ENCODE measurements around the gene PRR14. TPM values are rescaled to one million over a fixed set of nuclear protein-coding genes. Genes with fewer than 3 reads are reported as not detected.

Gene PRR14
- total and polyA plus RNA-seq, 2 experiments from 2014 or later = 5.6 to 18.0 TPM

DNA sequence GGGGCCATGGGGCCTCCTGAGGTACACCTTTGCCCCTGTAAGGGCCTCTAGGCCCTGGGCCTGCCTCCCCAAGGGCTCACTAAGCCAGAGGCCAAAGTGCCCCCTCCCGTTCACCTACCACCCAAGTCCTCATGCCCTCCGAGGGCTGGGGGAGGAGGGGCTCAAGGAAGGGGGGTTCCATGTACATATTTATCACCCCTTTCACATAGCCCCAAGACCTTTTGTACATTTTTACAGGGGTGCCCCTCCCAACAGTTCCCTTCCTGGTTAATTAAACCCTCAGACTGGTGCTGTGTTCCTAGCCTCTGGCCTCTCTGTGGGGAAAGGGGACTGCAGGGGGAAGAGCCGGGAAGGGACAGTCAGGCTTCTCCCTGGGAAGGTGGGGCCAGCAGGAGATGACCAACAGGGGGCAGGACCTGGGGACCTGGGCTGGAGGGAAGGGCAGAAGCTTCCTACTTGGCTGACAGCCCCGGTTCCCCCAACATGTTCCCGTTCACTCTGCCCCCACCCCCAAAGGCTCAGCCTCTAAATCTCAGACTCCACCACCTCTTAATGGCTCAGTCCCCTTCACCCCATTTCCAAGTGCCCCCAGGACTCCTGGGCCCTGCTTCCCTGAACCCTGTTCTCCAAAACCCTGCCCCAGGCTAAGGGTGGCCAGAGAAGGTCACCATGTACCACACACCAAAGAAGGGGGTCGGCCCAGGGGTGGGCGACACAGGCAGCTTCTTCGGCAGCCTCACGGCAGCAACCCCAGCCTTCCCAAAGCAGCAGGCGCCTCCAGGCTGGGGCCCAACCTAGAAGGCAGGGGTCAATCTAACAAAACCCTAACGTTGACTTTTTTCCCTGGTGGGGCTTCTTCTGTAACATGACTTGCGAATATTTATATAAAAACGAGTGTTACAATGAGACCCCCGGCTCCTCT is 19.4 kb downstream of the PRR14 start:
- Histone ChIP-seq H3K4me1 (ENCODE audit: insufficient read depth) (no peaks in the 10 kb centered on the region), H2AFZ (no peak overlapping the region), H3K36me3 (ENCODE audit: low read depth) (peaks cover 6% of the 10 kb centered on the region; the same call in 1 of the 2 replicates), H3K4me3 (no peak overlapping the region), H3K79me2 (ENCODE audit: insufficient read depth) (peaks cover 19% of the 10 kb centered on the region), H3K9me2 (ENCODE audit: insufficient read depth) (no peaks in the 10 kb centered on the region), H3F3A (ENCODE audit: insufficient read depth) (peaks cover 7% of the 10 kb centered on the region; the same call in 1 of the 2 replicates), H3K4me2 (ENCODE audit: unreplicated experiment) (no peak overlapping the region), H3K9ac (no peak overlapping the region), H3K27me3 (replicated peaks; ENCODE audit: insufficient read depth) (no peaks in the 10 kb centered on the region), H3K27ac (no peak overlapping the region), H3K9me3 (ENCODE audit: low read depth) (no peaks in the 10 kb centered on the region), H4K20me1 (ENCODE audit: insufficient read depth) (no peaks in the 10 kb centered on the region)
- DNase-seq = no peak
- TF ChIP-seq EZH2phosphoT487 (IDR thresholded peaks at IDR 0.05; ENCODE audit: insufficient read depth, low read depth) (no peak), EZH2 (IDR thresholded peaks at IDR 0.05; ENCODE audit: insufficient read depth, poor library complexity, severe bottlenecking) (no peak)
- WGBS, 2 experiments (ENCODE audit: low coverage in 1 of 2, low lambda C conversion rate in 2 of 2, missing lambda C conversion rate in 2 of 2) = 75 to 77% methylated on average over 13 to 14 of the region's 14 CpGs
- in situ Hi-C loops (cut with MboI) = no loop called here

DNA sequence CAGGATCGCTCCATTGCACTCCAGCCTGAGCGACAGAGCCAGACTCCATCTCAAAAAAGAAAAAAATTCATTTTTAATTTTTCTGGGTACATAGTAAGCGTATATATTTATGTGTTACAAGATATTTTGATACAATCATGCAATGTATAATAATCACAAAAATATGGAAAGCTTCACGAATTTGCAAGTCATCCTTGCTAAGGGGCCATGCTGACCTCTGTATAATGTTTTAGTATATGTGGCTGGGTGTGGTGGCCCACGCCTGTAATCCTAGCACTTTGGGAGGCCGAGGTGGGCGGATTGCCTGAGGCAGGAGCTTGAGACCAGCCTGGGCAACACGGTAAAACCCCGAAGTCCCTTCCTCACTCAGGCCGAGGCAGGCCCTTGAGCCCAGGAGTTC is 24.4 kb downstream of the PRR14 start:
- DNase-seq = no peak
- 83 to 89% methylated on average over 10 of the region's 10 CpGs for WGBS, 2 experiments (ENCODE audit: low coverage in 1 of 2, low lambda C conversion rate in 2 of 2, missing lambda C conversion rate in 2 of 2)
- in situ Hi-C loops (cut with MboI) = no loop called here
- Histone ChIP-seq H3K4me3 (no peak overlapping the region), H2AFZ (no peak overlapping the region), H3F3A (ENCODE audit: insufficient read depth) (peaks cover 7% of the 10 kb centered on the region; the same call in 1 of the 2 replicates), H3K27ac (no peak overlapping the region), H4K20me1 (ENCODE audit: insufficient read depth) (no peaks in the 10 kb centered on the region), H3K4me1 (ENCODE audit: insufficient read depth) (no peaks in the 10 kb centered on the region), H3K36me3 (ENCODE audit: low read depth) (no peaks in the 10 kb centered on the region; the same call in 1 of the 2 replicates), H3K27me3 (replicated peaks; ENCODE audit: insufficient read depth) (no peaks in the 10 kb centered on the region), H3K9me3 (ENCODE audit: low read depth) (no peaks in the 10 kb centered on the region), H3K9ac (no peak overlapping the region), H3K79me2 (ENCODE audit: insufficient read depth) (no peaks in the 10 kb centered on the region), H3K4me2 (ENCODE audit: unreplicated experiment) (no peak overlapping the region), H3K9me2 (ENCODE audit: insufficient read depth) (no peaks in the 10 kb centered on the region)
- no peak for TF ChIP-seq EZH2 (IDR thresholded peaks at IDR 0.05; ENCODE audit: insufficient read depth, poor library complexity, severe bottlenecking)

DNA sequence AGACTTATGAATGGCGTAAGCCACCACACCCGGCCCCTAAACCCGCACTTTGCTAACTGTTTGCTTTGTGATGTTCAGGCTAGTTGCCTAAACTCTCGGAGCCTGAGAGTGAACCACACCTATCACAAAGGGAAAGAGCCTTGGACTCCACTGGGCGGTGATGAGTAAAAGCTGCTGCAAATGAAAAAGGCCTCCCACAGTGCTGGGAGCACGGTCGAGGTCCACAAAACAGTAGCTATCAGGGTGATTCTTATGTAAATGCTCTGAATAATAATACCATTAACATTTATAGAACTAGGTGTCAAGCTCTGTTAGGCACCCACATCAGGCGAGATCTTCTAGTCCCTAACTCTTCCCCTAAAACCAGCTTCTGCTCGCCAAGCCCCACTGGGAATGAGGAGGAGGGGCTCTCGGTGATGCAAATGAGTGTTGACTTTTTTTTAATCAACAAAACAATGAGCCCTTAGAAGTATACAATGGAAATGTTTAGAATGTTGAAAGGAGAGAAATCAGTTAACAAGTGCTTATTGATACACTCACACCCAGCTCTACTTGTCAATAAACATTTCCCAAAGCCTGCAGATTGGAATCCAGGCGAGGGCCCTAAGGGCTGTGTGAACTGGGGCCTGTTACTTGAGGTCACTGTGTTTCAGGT is 27.3 kb downstream of the PRR14 start:
- Histone ChIP-seq H3K27me3 (replicated peaks; ENCODE audit: insufficient read depth) (no peaks in the 10 kb centered on the region), H2AFZ (no peak overlapping the region), H3F3A (ENCODE audit: insufficient read depth) (no peaks in the 10 kb centered on the region), H3K4me1 (ENCODE audit: insufficient read depth) (no peaks in the 10 kb centered on the region), H3K79me2 (ENCODE audit: insufficient read depth) (no peaks in the 10 kb centered on the region), H4K20me1 (ENCODE audit: insufficient read depth) (no peaks in the 10 kb centered on the region), H3K9me3 (ENCODE audit: low read depth) (no peaks in the 10 kb centered on the region), H3K4me2 (ENCODE audit: unreplicated experiment) (no peak overlapping the region), H3K27ac (no peak overlapping the region), H3K36me3 (ENCODE audit: low read depth) (no peaks in the 10 kb centered on the region), H3K9ac (no peak overlapping the region), H3K4me3 (no peak overlapping the region), H3K9me2 (ENCODE audit: insufficient read depth) (no peaks in the 10 kb centered on the region)
- in situ Hi-C loops (cut with MboI) = no loop called here
- TF ChIP-seq EZH2 (IDR thresholded peaks at IDR 0.05; ENCODE audit: insufficient read depth, poor library complexity, severe bottlenecking) (no peak), EZH2phosphoT487 (IDR thresholded peaks at IDR 0.05; ENCODE audit: insufficient read depth, low read depth) (no peak)
- 61 to 62% methylated on average over 11 of the region's 11 CpGs for WGBS, 2 experiments (ENCODE audit: low coverage in 1 of 2, low lambda C conversion rate in 2 of 2, missing lambda C conversion rate in 2 of 2)
- no peak for DNase-seq

DNA sequence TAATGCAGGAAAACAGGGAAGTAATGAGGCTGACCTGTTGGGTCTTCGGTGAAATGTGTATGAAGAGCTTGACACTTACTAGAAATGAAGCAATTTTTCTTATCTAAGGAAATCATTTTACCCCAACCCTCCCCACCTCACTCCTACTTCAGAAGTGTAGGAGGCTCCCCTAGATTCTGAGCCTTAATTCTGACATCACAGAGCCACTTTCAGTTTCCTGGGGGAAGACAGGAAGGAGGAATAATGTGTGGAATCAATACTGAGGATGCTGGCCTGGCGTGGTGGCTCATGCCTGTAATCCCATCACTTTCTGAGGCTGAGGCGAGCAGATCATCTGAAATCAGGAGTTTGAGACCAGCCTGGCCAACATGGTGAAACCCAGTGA is 27.8 kb downstream of the PRR14 start:
- DNase-seq = no peak
- Histone ChIP-seq H3F3A (ENCODE audit: insufficient read depth) (no peaks in the 10 kb centered on the region), H3K9ac (no peak overlapping the region), H3K4me3 (no peak overlapping the region), H3K79me2 (ENCODE audit: insufficient read depth) (no peaks in the 10 kb centered on the region), H4K20me1 (ENCODE audit: insufficient read depth) (no peaks in the 10 kb centered on the region), H3K4me1 (ENCODE audit: insufficient read depth) (no peaks in the 10 kb centered on the region), H3K27ac (no peak overlapping the region), H3K9me3 (ENCODE audit: low read depth) (no peaks in the 10 kb centered on the region), H3K4me2 (ENCODE audit: unreplicated experiment) (no peak overlapping the region), H2AFZ (no peak overlapping the region), H3K27me3 (replicated peaks; ENCODE audit: insufficient read depth) (no peaks in the 10 kb centered on the region), H3K9me2 (ENCODE audit: insufficient read depth) (no peaks in the 10 kb centered on the region), H3K36me3 (ENCODE audit: low read depth) (no peaks in the 10 kb centered on the region)
- no peak for TF ChIP-seq EZH2 (IDR thresholded peaks at IDR 0.05; ENCODE audit: insufficient read depth, poor library complexity, severe bottlenecking)
- TF ChIP-seq EZH2phosphoT487 (IDR thresholded peaks at IDR 0.05; ENCODE audit: insufficient read depth, low read depth) = no peak
- in situ Hi-C loops (cut with MboI) = no loop called here
- WGBS, 2 experiments (ENCODE audit: low coverage in 1 of 2, low lambda C conversion rate in 2 of 2, missing lambda C conversion rate in 2 of 2) = 93 to 97% methylated on average over 3 of the region's 3 CpGs
